ENCODE data around the gene RAB5B.

Gene RAB5B, protein sequence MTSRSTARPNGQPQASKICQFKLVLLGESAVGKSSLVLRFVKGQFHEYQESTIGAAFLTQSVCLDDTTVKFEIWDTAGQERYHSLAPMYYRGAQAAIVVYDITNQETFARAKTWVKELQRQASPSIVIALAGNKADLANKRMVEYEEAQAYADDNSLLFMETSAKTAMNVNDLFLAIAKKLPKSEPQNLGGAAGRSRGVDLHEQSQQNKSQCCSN

DNA sequence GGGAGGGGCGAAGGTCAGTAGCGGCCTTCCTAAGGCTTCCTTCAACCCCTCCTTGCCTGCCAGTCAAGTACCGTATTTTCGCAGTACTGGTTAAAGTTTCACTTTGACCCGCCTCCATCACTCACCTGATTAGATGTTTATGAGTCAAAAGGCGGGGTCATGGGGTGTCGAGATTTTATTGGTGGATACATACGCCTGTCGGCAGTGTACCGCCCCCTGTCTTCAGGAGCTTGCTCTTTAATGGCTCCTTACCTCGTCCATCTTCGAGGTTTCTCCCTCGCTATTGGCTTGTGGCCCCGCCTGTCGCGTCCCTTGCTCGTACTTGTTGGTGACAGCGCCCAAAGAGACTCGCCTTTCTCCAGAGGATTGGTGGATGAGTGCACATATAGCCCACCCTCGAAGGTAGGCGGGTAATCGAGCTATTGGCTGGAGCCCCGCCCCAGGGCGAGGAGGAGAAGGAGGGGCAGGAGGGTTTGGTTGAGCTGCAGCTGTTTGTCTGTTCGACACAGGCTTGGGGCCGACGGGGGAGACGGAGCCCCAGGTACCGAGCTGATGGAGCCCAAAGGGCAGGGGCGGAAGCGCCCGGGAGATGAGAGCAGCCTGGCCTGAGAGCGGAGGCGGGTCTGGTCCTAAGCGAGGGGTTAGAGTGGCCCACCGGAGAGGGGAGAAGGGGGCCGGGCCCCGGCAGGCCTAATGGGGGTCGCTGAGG, at the start of gene RAB5B:
Gene RAB5B (plus strand): TSS at position 480 of the 709 bp plus-strand sequence. CDS start 12,883 bp downstream, outside the sequence.
- peak; percentile 100 for DNase-seq

- no peak for DNase-seq
Observed at GRCh38 chr12:55925371-55925770, 48.5 kb upstream of the RAB5B start.

GRCh38 chr12:55925870-55926737, 47.8 kb upstream of the RAB5B start:
- no peak for DNase-seq

DNA sequence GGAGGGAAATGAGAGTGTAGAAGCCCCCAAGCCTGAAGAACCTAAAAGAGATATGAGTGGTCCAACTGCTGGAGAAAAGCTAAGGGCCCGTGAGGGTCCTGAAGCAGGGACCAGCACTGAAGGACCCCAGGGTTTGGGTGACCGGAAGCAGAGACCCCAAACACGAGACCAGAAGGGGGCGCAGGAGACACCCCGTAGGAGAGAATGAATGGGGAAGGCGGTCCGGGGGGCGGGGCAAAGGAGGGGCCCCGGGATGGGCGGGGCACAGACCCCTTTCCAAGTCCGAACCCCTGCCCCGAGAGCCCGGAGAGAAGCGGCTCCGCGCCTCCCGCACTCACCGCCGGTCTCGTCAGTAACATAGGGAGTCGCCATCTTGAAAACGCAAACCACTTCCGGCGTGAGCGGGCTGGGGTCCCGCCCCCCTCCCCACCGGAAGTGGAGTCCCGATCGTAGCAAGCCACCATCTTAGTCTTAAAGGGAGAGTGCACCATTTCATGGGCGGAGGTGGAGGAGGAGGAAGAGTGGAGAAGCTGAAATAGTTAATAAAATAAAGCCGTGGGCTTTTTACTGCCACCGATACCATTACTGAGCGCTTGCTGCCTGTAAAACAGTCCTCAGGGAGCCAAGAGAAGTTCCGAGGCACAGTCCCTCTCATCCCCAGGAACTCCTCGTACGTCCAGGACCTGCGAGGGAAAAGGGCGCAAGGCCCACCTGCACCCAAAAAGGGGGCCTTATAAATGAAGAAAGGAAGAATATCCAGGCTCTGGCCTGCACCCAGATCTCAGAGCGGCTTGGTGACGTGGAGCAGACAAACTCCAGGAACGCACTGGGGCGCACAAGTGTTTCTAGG, 46.9 kb upstream of the RAB5B start:
- peak; percentile 93 for DNase-seq

DNA sequence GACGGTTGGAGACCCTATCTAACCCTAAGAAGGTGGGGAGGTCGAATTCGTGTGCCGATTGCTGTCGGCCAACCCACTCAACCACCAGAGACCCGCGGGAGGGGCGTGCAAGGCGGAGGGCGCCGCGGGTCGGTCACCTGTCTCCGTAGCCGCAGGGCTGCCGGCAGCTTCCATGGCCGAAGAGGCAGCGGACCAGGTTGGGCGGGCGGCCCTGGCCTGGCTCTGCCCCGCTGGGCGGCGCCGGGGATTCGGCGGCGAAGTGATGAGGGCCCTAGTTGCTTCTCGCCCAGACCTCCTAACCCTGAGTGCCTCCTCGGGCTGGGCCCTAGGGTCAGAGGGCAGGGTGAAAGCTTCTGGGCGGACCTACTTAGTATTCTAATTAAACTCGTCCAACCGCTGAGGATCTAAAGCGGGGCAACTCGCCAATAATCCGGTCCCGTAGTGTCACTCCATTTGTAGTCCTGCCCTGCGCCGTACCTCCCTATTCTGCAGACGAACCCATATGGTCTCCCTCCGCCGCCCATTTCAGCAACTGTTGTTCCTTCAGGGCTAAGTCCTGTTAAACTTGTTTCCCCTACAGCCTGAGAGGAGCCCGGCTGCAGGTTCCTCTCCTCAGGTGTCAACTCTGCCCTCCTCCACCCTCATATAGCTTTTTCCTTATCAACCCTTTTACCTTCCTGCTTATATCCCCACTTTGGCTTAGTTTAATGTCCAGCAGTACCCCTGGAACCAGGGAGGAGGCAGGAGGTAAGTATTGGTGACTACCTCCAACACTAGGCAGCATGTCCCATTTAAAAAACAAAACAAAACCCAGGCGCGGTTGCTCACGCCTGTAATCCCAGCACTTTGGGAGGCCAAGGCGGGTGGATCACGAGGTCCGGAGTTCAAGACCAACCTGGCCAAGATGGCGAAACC, 46.0 kb upstream of the RAB5B start, which contains the start of gene PYM1:
Gene PYM1 (minus strand): TSS at position 307 of the 915 bp plus-strand sequence. CDS start 133 bp downstream, at position 174.
- peak; percentile 96 for DNase-seq

GRCh38 chr12:55929306-55929791, 44.5 kb upstream of the RAB5B start:
- DNase-seq: peak; percentile 83

DNA sequence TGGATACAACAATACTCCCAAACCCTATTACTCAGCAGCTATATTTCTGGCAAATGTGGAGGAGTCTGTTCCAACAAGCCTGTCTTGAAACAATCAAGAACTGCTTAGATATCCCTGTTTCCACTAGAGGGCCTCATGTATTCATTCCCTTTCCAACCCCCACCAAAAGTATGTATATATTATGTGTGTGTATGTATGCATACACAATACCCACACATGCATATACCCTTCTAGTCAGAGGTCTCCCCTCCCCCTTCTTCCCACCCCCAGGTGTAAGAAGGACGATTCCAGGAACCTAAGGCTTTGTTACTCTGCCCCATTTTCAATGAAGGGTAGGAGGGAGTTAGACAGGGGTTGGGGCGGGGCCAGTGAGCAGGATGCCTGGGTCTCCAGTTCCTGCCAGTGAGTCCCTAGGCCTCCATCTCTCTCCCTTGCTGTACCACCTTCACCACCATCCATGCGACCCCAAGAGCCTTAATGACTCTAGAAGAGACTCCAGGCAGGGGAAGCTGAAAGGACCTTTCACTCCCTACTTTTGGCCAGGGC, 43.0 kb upstream of the RAB5B start, which contains the start of gene DGKA:
Gene DGKA (plus strand): TSS at position 392 of the 546 bp plus-strand sequence. CDS start 5,342 bp downstream, outside the sequence.
- DNase-seq: peak; percentile 65

GRCh38 chr12:55931317-55931779, 42.5 kb upstream of the RAB5B start:
- DNase-seq: no peak

- peak; percentile 31 for DNase-seq
Observed at GRCh38 chr12:55931780-55932550, 41.9 kb upstream of the RAB5B start.

DNA sequence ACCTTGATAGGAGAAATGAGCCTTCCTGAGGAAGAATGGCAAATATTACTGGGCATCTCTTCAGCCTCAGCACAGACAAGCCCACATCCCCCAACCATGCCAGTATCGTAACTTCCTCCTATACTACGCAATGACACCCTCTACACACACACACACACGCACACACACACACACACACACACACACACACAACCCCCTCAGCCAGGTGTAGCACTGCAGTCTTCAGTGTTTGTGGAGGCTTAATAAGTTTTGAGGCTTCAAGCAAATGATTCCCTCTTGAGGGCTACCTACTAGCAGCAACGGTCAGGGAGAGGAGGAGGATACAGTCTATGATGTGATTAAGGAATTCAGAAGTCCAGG, 41.3 kb upstream of the RAB5B start:
- no peak for DNase-seq

GRCh38 chr12:55933169-55933798, 40.6 kb upstream of the RAB5B start:
- no peak for DNase-seq

- no peak for DNase-seq
Observed at GRCh38 chr12:55933799-55934742, 39.8 kb upstream of the RAB5B start.

DNA sequence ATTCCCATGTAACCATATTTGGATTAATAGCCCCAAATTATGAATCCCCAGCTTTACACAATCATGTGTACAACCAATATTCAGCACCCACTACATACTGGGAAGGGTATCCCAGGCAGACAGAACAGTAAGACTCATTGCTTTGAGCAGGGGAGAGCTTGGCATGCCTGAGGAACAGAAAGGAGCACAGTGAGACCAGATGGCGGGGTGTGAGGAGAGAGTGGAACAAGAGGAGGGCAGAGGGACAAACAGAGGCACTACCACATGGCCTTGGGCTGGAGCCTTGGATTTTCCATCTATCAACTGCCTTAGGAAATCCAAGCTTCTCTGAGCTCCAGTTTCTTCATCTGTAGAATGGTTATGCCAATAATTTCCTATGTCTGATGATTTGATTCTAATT, 39.1 kb upstream of the RAB5B start:
- DNase-seq: no peak

- DNase-seq: no peak
Observed at GRCh38 chr12:55935738-55936151, 38.1 kb upstream of the RAB5B start.

GRCh38 chr12:55937981-55938380, 35.9 kb upstream of the RAB5B start:
- DNase-seq: no peak

GRCh38 chr12:55938826-55939501, 34.9 kb upstream of the RAB5B start:
- DNase-seq: no peak

- peak; percentile 87 for DNase-seq
Observed at GRCh38 chr12:55940065-55940732, 33.7 kb upstream of the RAB5B start.

Measured in RPMI8226 (cell line).